ENCODE data around the gene PACRG. TPM values are rescaled to one million over a fixed set of nuclear protein-coding genes. Genes with fewer than 3 reads are reported as not detected.

The PACRG gene
- total and polyA plus RNA-seq, 9 donors = 2.5 to 33.1 (median 3.8) TPM

DNA sequence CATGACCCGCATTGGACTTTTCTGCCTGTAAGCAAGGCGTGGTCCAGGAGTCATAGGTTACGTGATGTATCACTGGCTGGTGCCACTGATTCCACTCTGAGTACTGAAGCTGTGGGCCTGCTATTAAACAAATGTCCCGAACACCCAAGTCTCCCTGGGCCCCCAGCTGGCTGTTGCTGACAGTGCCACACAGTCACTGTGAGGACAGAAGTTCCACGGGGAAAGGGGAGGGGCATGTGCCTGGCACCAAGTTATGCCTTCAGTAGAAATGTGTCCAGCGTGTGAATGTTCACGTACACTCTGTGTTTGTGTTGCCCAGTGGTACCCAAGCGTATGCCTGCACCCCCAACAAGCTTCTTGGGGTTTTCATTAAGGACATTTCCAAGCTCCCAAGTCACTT lies 515.3 kb downstream of the PACRG start:
- Histone ChIP-seq H3K9me3 (no peaks in the 10 kb centered on the region), H3K36me3 (no peaks in the 10 kb centered on the region), H3K4me1 (ENCODE audit: insufficient read depth) (no peaks in the 10 kb centered on the region), H3K27me3 (no peaks in the 10 kb centered on the region), H3K27ac (no peak overlapping the region), H3K4me3 (no peak overlapping the region)
- TF ChIP-seq, protein P1, sequence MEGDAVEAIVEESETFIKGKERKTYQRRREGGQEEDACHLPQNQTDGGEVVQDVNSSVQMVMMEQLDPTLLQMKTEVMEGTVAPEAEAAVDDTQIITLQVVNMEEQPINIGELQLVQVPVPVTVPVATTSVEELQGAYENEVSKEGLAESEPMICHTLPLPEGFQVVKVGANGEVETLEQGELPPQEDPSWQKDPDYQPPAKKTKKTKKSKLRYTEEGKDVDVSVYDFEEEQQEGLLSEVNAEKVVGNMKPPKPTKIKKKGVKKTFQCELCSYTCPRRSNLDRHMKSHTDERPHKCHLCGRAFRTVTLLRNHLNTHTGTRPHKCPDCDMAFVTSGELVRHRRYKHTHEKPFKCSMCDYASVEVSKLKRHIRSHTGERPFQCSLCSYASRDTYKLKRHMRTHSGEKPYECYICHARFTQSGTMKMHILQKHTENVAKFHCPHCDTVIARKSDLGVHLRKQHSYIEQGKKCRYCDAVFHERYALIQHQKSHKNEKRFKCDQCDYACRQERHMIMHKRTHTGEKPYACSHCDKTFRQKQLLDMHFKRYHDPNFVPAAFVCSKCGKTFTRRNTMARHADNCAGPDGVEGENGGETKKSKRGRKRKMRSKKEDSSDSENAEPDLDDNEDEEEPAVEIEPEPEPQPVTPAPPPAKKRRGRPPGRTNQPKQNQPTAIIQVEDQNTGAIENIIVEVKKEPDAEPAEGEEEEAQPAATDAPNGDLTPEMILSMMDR (IDR thresholded peaks at IDR 0.05) = no peak
- TF ChIP-seq POLR2A (IDR thresholded peaks at IDR 0.05) (no peak), EP300 (IDR thresholded peaks at IDR 0.05) (no peak)
- WGBS, 3 donors = 93 to 97% (median 95%) methylated on average over 8 of the region's 8 CpGs
- DNase-seq = no peak
- intact Hi-C loops (cut with DNase I) = no loop called here

DNA sequence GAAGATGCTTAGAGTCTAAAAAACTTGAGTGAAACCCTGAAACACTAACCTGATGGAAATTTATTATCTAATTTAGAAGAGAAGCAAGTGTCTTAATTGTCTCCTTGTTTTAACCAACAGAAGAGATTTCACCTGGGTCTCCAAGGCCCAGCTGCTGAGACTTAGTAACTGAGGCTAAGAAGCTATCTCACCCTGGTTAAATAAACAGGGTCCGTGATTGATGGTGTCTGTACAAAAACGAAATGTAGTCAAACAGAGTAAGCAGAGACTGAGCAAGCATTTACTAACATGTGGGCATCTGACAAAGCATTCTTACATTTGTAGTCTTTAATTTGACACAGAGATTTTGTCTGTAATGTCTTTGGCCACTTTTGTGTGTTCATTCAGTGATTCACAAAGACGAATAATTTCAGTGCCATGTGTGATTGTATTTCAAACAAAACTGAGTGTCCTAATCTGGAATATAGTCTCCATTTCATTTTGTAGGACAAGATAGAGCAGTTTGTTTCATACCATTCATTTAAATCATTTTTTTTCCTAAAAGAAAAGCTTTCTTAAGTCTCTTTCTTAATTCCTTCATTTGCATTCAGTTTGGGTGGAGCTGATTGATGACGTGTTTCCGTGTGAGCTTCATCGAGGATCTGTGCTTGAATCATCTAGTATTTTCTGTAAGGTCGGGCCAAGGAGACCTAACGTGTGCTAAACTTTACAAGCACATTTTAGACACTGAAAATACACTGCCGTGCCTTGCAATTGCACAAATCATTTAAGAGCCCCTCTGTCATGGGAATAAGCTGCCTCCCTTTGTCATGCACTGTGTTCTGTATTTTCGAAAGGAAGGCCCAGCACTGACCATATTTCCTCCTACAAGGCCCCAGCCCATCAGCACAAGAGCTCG lies 516.2 kb downstream of the PACRG start:
- DNase-seq = no peak
- Histone ChIP-seq H3K9me3 (no peaks in the 10 kb centered on the region), H3K27me3 (no peaks in the 10 kb centered on the region), H3K27ac (no peak overlapping the region), H3K4me1 (ENCODE audit: insufficient read depth) (no peaks in the 10 kb centered on the region), H3K36me3 (no peaks in the 10 kb centered on the region), H3K4me3 (no peak overlapping the region)
- WGBS, 3 donors = 73 to 79% (median 74%) methylated on average over 11 of the region's 11 CpGs
- TF ChIP-seq EP300 (IDR thresholded peaks at IDR 0.05) (no peak), POLR2A (IDR thresholded peaks at IDR 0.05) (no peak)
- TF ChIP-seq, protein P1 (IDR thresholded peaks at IDR 0.05) = no peak
- intact Hi-C loops (cut with DNase I) = no loop called here

DNA sequence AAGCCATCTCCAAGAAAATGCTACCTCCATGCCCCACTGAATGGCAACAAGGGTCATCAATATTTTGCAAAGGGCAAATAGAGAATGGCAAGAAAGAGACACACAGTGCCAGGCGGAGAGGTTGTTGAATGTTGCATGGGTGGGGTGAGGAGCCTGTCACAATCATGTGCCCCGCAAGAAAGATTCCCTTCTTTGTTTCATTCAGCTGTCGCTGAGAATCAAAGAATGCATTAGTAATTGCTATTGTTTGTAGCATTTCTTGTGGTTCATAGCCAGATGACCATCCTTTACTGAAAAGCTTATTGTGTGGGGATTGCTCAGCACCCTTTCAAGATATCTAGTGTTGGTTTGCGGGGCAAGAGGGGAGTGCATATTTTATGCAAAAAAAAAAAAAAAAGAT lies 520.3 kb downstream of the PACRG start:
- TF ChIP-seq EP300 (IDR thresholded peaks at IDR 0.05) (no peak), POLR2A (IDR thresholded peaks at IDR 0.05) (no peak)
- TF ChIP-seq, protein P1 (IDR thresholded peaks at IDR 0.05) = no peak
- intact Hi-C loops (cut with DNase I) = no loop called here
- DNase-seq = no peak
- H3K27me3 ChIP-seq = no peaks in the 10 kb centered on the region
- H3K4me1 ChIP-seq (ENCODE audit: insufficient read depth) = no peaks in the 10 kb centered on the region
- no peaks in the 10 kb centered on the region for H3K36me3 ChIP-seq
- 95 to 99% (median 96%) methylated on average over 4 of the region's 4 CpGs for WGBS, 3 donors
- no peak overlapping the region for H3K27ac ChIP-seq
- H3K4me3 ChIP-seq = no peak overlapping the region
- H3K9me3 ChIP-seq = no peaks in the 10 kb centered on the region

- H3K27me3 ChIP-seq = no peaks in the 10 kb centered on the region
- H3K27ac ChIP-seq = no peak overlapping the region
- TF ChIP-seq POLR2A (IDR thresholded peaks at IDR 0.05) = no peak
- TF ChIP-seq, protein P1 (IDR thresholded peaks at IDR 0.05) = no peak
- no peak for TF ChIP-seq EP300 (IDR thresholded peaks at IDR 0.05)
- no peaks in the 10 kb centered on the region for H3K4me1 ChIP-seq (ENCODE audit: insufficient read depth)
- H3K4me3 ChIP-seq = no peak overlapping the region
- intact Hi-C loops (cut with DNase I) = no loop called here
- WGBS, 3 donors = 91 to 95% (median 93%) methylated on average over 8 of the region's 8 CpGs
- no peak for DNase-seq
- no peaks in the 10 kb centered on the region for H3K36me3 ChIP-seq
- no peaks in the 10 kb centered on the region for H3K9me3 ChIP-seq
These were observed 521.9 kb downstream of the PACRG start for GRCh38 chr6:163249651-163250101.

Data from ovary (tissue), 9 donors.